ENCODE data around the gene CAPN7. TPM values are rescaled to one million over a fixed set of nuclear protein-coding genes. Genes with fewer than 3 reads are reported as not detected.

The CAPN7 gene
- total RNA-seq, 1 donor from 2014 or later: 26.2 TPM

DNA sequence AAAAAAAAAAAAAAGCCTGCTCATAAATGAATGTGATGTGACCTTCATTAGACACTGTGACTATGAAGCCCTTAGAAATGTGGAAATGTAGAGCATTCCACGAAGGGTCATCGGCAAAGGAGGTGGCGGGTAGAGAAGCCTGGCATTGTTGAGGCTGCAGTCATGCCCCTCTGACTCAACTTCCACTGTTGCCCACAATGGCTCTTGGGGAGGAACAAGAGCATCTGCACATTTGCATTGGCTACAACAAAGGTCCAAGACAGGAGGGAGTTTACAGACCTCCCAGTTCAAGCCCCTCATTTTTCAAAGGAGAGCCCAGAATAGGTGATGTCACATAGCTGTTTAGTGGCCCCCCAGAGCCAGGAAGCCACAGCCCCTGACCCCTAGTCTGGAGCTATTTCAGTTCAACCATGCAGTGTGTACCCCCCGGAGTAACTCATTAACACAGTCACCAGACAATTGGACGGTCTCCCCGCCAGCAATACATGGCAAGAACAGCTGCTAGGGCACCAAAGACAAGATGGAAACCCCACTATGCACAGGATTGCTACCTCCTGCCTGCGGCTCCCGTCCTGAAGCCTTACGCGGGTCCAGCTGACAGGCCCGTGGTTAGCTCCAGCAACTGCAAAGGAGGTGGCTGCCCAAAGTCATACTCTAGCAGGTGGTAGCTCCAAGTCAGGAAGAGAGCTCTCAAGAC, 70.1 kb downstream of the CAPN7 start:
- TF ChIP-seq CTCF (IDR thresholded peaks at IDR 0.05; ENCODE audit: borderline replicate concordance): no peak
- Histone ChIP-seq H3K36me3 (no peaks in the 10 kb centered on the region), H3K4me1 (peaks cover 10% of the 10 kb centered on the region), H3K27ac (replicated peaks) (no peak overlapping the region), H3K4me3 (no peak overlapping the region), H3K27me3 (ENCODE audit: low read depth) (no peaks in the 10 kb centered on the region), H3K9me3 (replicated peaks) (no peaks in the 10 kb centered on the region)
- no peak for DNase-seq
- intact Hi-C loops (cut with micrococcal nuclease): no loop called here

DNA sequence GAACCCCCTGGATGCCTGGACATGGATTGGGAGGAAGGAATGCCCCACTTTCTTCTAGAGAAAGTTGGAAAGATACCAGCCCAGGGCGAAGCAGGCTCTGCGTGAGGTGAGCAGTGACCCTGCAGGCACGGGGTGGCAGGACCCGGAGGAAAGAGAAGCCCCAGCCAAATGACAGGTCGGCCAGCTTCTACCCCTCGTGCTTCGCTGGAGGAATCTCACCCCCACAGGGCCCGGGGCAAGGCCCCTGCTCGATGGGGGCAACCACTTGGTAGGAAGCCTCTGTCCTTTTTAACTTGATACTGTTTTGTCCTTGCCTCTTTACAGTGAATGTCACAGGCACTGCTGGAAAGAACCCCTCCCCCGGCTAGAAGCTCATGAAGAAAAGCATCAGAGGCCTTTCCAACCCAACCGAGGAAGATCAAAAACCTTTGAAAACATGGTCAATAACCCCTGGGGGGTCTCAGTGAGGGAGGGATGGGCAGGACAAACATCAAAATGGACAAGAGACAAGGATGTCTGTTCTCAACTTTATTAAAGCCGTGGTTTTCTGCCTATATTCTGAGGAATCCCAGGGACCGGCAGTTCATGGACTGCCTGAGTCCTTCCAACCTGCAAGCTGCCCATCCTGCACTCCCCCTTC, 71.9 kb downstream of the CAPN7 start:
- Histone ChIP-seq H3K27me3 (ENCODE audit: low read depth) (no peaks in the 10 kb centered on the region), H3K36me3 (no peaks in the 10 kb centered on the region), H3K9me3 (replicated peaks) (no peaks in the 10 kb centered on the region), H3K27ac (replicated peaks) (no peak overlapping the region), H3K4me3 (no peak overlapping the region), H3K4me1 (peaks cover 10% of the 10 kb centered on the region)
- no peak for DNase-seq
- no peak for TF ChIP-seq CTCF (IDR thresholded peaks at IDR 0.05; ENCODE audit: borderline replicate concordance)
- intact Hi-C loops (cut with micrococcal nuclease): no loop called here

DNA sequence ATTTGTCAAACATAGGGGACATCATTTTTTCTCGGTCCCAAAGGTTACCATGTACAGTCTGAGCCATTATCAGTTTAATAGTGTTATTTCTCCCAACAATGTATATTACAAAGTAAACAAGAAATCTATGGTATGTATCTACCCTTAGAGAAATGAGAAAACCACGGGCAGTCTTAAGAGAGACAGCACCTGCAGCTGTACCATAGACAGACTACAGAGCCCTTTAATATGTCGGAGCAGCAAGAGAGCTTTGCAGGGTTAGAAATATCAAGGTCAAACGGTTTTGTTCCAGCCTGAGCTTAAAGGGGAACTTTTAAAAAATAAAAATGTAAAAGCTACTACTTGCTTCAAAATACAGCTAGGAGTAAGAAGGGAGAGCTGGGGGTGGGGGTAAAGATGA, 73.2 kb downstream of the CAPN7 start:
- Histone ChIP-seq H3K27me3 (ENCODE audit: low read depth) (no peaks in the 10 kb centered on the region), H3K9me3 (replicated peaks) (no peaks in the 10 kb centered on the region), H3K4me3 (no peak overlapping the region), H3K36me3 (no peaks in the 10 kb centered on the region), H3K27ac (replicated peaks) (no peak overlapping the region), H3K4me1 (peaks cover 13% of the 10 kb centered on the region)
- no peak for DNase-seq
- no peak for TF ChIP-seq CTCF (IDR thresholded peaks at IDR 0.05; ENCODE audit: borderline replicate concordance)
- intact Hi-C loops (cut with micrococcal nuclease): no loop called here

DNA sequence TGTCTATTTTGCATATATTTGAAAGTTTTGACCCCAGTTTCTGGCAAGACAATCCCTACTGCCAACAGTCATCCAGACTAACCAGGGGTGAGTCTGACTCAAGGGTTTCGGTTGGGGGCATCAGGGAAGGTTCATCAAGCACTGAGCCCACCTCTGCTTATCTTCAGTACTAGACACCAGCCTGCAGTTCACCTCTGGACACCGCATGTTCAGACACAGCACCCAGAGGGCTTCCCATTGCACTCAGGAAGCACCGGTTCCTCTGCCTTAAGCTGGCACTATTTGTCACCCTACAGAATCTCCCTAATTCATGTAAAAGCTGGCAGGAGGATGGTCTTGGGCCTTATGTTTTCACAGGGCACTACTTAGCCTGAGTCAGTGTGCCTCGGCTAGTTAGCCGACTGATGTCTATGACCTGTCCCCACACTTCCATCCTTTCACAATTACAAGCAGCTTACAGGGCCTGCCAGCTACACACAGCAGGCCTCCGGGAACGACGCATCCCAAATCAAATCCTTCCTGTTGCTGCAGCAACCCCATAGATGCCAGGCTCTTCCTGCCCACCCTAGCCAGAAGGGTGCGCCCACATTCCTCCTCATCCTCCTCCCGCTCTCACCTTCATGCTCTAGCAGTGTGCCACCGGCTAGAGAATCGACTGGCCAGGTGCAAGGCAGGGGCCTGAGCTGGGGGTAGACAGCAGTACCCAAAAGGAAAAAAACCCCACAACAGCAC, 73.8 kb downstream of the CAPN7 start:
- Histone ChIP-seq H3K27ac (replicated peaks) (no peak overlapping the region), H3K4me3 (no peak overlapping the region), H3K4me1 (peaks cover 20% of the 10 kb centered on the region), H3K36me3 (no peaks in the 10 kb centered on the region), H3K27me3 (ENCODE audit: low read depth) (no peaks in the 10 kb centered on the region), H3K9me3 (replicated peaks) (no peaks in the 10 kb centered on the region)
- intact Hi-C loops (cut with micrococcal nuclease): no loop called here
- no peak for TF ChIP-seq CTCF (IDR thresholded peaks at IDR 0.05; ENCODE audit: borderline replicate concordance)
- DNase-seq: no peak

DNA sequence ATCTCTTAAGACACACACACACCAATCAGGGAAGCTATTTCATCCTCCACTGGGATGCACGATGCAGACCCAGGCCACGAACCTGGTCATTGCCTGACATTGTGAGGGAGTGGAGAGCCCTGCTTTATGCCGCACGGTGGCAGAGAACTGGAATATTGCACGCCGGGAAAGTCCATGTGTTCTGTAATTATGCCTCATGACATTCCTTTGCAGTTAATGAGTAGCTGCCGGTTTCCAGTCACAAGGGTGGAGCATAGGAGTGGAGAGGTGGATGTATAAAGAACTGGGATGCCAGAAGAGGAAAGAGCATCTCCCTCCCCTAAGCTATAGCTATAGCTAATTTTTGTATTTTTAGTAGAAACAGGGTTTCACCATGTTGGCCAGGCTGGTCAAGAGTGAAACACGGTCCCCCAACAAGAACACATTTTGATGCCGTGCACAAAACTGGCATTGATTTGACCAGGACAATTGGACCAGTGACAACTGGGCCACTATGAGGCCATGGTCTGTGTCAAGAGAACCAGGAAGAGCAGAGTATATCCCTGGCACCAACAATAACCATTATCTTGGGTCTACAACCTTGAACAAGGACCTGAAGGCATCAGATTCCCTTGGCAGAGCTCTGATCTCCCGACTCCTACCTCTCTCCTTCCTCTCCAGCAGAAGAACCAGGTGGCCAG, 74.9 kb downstream of the CAPN7 start:
- H3K36me3 ChIP-seq: no peaks in the 10 kb centered on the region
- intact Hi-C loops (cut with micrococcal nuclease): no loop called here
- DNase-seq: no peak
- no peaks in the 10 kb centered on the region for H3K9me3 ChIP-seq (replicated peaks)
- H3K27ac ChIP-seq (replicated peaks): no peak overlapping the region
- H3K4me1 ChIP-seq: peaks cover 20% of the 10 kb centered on the region
- no peak for TF ChIP-seq CTCF (IDR thresholded peaks at IDR 0.05; ENCODE audit: borderline replicate concordance)
- no peaks in the 10 kb centered on the region for H3K27me3 ChIP-seq (ENCODE audit: low read depth)
- H3K4me3 ChIP-seq: no peak overlapping the region
